OCI-LY7 (cell line): Measurements from ENCODE around the gene ECM2.

ENCODE experiments used
- CTCF ChIP-seq: fragments of 200-600 bp; sonication (generic); conservative IDR thresholded peaks from 2 replicates; pipeline ENCODE4 v1.5.1; 2014; ENCODE audit warnings: mild to moderate bottlenecking, antibody characterized with exemption, low read length, moderate library complexity, mixed read lengths
- EZH2phosphoT487 ChIP-seq: fragments of 200-600 bp; sonication (generic); IDR thresholded peaks from 2 replicates; pipeline ENCODE4 v1.6.1; 2018; ENCODE audit warnings: low read depth, borderline replicate concordance, mild to moderate bottlenecking, mixed run types, antibody characterized with exemption, low read length, moderate library complexity, mixed read lengths

GRCh38 chr9:92527291-92527828 is 8.4 kb downstream of the ECM2 start:
- TF ChIP-seq CTCF = no peak
- TF ChIP-seq EZH2phosphoT487 = no peak
